ENCODE data around the gene GPR152. TPM values are rescaled to one million over a fixed set of nuclear protein-coding genes. Genes with fewer than 3 reads are reported as not detected.
"Not testable (repeated sequence)": the region's sequence is repeated elsewhere in the genome, so short reads cannot be mapped to it uniquely, and the experiment has no call there.

The GPR152 gene
- total RNA-seq, 1 experiment from 2014 or later: not detected

DNA sequence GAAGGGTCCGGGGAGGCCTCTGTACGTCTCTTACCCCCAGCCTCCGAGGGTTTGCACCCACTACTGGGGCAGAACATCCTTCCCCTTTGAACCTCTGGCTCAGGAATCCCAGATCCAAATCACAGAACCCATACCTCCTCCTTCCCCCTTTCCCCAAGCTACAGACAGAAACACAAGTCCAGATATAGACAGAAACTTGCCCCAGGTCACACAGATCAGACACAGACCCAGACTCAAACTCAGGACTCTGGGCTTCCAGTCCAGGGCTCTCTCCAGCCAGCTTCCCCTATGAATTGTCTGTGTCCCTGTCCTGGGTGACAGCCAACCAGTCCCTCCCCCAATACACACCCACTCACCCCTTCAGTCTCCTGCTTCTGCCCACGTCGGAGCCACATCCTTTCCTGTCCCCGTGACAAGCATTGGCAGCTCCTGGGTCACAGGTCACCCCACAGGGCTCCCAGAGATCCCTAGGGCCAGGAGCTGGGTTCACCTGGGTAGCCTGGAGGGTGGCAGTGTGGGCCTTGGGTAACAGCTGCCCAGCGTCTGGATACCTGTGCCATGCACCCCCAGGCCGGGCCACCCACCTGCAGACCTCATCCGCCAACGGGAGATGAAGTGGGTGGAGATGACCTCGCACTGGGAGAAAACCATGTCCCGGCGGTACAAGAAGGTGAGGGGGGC, 47.9 kb downstream of the GPR152 start:
- Histone ChIP-seq H3K4me1 (ENCODE audit: insufficient read depth, low read length) (0 out of 2 replicates have a peak, but pooled peaks cover 2% of the 10 kb centered on the region), H4K8ac (replicated peaks; ENCODE audit: insufficient read length, low read depth, low read length) (no peak overlapping the region), H3K4ac (ENCODE audit: low read depth, low read length) (no peak overlapping the region), H2BK15ac (ENCODE audit: low read depth, low read length) (no peak overlapping the region), H3K9ac (ENCODE audit: extremely low read depth, insufficient read length, low read length) (no peak overlapping the region), H3K4me2 (ENCODE audit: insufficient read depth, insufficient read length, low read length) (no peak overlapping the region), H3K79me1 (ENCODE audit: insufficient read depth, low read depth, low read length, poor library complexity, severe bottlenecking) (peaks cover 3% of the 10 kb centered on the region), H3K23me2 (ENCODE audit: insufficient read length, low read depth, low read length, poor library complexity, severe bottlenecking) (peaks cover 5% of the 10 kb centered on the region), H3T11ph (ENCODE audit: low read length) (no peak overlapping the region), H3K27ac (ENCODE audit: insufficient read length, low read depth, low read length) (no peak overlapping the region), H4K91ac (ENCODE audit: insufficient read length, low read depth, low read length) (no peak overlapping the region), H4K20me1 (ENCODE audit: control insufficient read depth, insufficient read depth, insufficient read length) (no peaks in the 10 kb centered on the region), H3K56ac (ENCODE audit: insufficient read length, low read depth, low read length) (no peak overlapping the region), H4K5ac (ENCODE audit: insufficient read length, low read depth, low read length) (no peak overlapping the region), H3K79me2 (ENCODE audit: insufficient read depth, low read length) (peaks cover 4% of the 10 kb centered on the region; the same call in 1 of the 2 replicates), H3K14ac (ENCODE audit: insufficient read depth, low read length) (no peak overlapping the region), H3K23ac (ENCODE audit: insufficient read length, low read depth, low read length) (no peak overlapping the region), H2AFZ (ENCODE audit: low read length) (no peak overlapping the region), H2AK5ac (ENCODE audit: insufficient read length, low read length) (no peak overlapping the region), H3K9me3 (ENCODE audit: control insufficient read depth, low read depth, low read length) (no peaks in the 10 kb centered on the region), H2BK5ac (ENCODE audit: insufficient read length, low read length) (no peak overlapping the region), H2BK20ac (ENCODE audit: low read depth, low read length, poor library complexity, severe bottlenecking) (no peak overlapping the region), H3K18ac (ENCODE audit: insufficient read length, low read depth, low read length) (no peak overlapping the region), H3K27me3 (ENCODE audit: insufficient read depth, low read length) (no peaks in the 10 kb centered on the region), H2BK120ac (ENCODE audit: low read depth, low read length, poor library complexity, severe bottlenecking) (no peak overlapping the region), H2BK12ac (ENCODE audit: insufficient read length, low read depth, low read length) (no peak overlapping the region)
- Mint-ChIP-seq H3K36me3 (ENCODE audit: insufficient read depth in 1 of 3, low read depth in 3 of 3) (peaks cover 0 to 8% (median 7%) of the 10 kb centered on the region in 3 experiments; a peak in 3 of 7 replicates), H3K27me3 (ENCODE audit: low read depth) (peaks cover 16% of the 10 kb centered on the region), H3K9me3 (no peaks in the 10 kb centered on the region), H3K4me1 (peaks cover 11 to 17% of the 10 kb centered on the region in 2 experiments), H3K4me3 (no peak overlapping the region), H3K27ac (no peak overlapping the region; a peak in 2 of 7 replicates)
- no CpG with 5 or more reads among the region's 13 CpGs for WGBS (ENCODE audit: extremely low coverage, insufficient read length, low lambda C conversion rate)
- TF ChIP-seq, protein P1, sequence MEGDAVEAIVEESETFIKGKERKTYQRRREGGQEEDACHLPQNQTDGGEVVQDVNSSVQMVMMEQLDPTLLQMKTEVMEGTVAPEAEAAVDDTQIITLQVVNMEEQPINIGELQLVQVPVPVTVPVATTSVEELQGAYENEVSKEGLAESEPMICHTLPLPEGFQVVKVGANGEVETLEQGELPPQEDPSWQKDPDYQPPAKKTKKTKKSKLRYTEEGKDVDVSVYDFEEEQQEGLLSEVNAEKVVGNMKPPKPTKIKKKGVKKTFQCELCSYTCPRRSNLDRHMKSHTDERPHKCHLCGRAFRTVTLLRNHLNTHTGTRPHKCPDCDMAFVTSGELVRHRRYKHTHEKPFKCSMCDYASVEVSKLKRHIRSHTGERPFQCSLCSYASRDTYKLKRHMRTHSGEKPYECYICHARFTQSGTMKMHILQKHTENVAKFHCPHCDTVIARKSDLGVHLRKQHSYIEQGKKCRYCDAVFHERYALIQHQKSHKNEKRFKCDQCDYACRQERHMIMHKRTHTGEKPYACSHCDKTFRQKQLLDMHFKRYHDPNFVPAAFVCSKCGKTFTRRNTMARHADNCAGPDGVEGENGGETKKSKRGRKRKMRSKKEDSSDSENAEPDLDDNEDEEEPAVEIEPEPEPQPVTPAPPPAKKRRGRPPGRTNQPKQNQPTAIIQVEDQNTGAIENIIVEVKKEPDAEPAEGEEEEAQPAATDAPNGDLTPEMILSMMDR (conservative IDR thresholded peaks at IDR 0.05): no peak
- no peak for DNase-seq

DNA sequence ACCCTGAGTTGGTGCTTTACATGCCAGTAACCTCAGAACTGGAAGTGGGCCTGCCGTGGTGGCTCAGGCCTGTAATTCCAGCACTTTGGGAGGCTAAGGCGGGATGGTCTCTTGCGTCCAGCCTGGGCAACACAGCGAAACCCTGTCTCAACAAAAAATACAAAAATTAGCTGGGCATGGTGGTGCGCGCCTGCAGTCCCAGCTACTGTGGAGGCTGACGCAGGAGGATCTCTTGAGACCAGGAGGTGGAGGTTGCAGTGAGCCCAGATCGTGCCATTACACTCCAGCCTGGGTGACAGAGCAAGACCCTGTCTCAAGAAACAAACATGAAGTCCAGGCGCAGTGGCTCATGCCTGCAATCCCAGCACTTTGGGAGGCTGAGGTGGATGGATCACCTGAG, 49.4 kb downstream of the GPR152 start:
- peaks cover 14% of the 10 kb centered on the region for H3K27me3 Mint-ChIP-seq (ENCODE audit: low read depth)
- H4K91ac ChIP-seq (ENCODE audit: insufficient read length, low read depth, low read length); H3K79me1 ChIP-seq (ENCODE audit: insufficient read depth, low read depth, low read length, poor library complexity, severe bottlenecking); H4K8ac ChIP-seq (replicated peaks; ENCODE audit: insufficient read length, low read depth, low read length); H4K20me1 ChIP-seq (ENCODE audit: control insufficient read depth, insufficient read depth, insufficient read length); H3K9ac ChIP-seq (ENCODE audit: extremely low read depth, insufficient read length, low read length); H3K27ac ChIP-seq (ENCODE audit: insufficient read length, low read depth, low read length); H3K9me3 Mint-ChIP-seq; H4K5ac ChIP-seq (ENCODE audit: insufficient read length, low read depth, low read length); H3T11ph ChIP-seq (ENCODE audit: low read length); H2BK5ac ChIP-seq (ENCODE audit: insufficient read length, low read length); H3K9me3 ChIP-seq (ENCODE audit: control insufficient read depth, low read depth, low read length); H3K56ac ChIP-seq (ENCODE audit: insufficient read length, low read depth, low read length); H3K23me2 ChIP-seq (ENCODE audit: insufficient read length, low read depth, low read length, poor library complexity, severe bottlenecking); H3K14ac ChIP-seq (ENCODE audit: insufficient read depth, low read length); H2BK12ac ChIP-seq (ENCODE audit: insufficient read length, low read depth, low read length); H3K23ac ChIP-seq (ENCODE audit: insufficient read length, low read depth, low read length); H2AK5ac ChIP-seq (ENCODE audit: insufficient read length, low read length); H3K27ac Mint-ChIP-seq; H3K79me2 ChIP-seq (ENCODE audit: insufficient read depth, low read length); H3K4ac ChIP-seq (ENCODE audit: low read depth, low read length); H3K27me3 ChIP-seq (ENCODE audit: insufficient read depth, low read length); H2BK15ac ChIP-seq (ENCODE audit: low read depth, low read length); H3K4me1 ChIP-seq (ENCODE audit: insufficient read depth, low read length); H2BK20ac ChIP-seq (ENCODE audit: low read depth, low read length, poor library complexity, severe bottlenecking); DNase-seq; H2BK120ac ChIP-seq (ENCODE audit: low read depth, low read length, poor library complexity, severe bottlenecking); H2AFZ ChIP-seq (ENCODE audit: low read length); H3K4me3 Mint-ChIP-seq; H3K4me2 ChIP-seq (ENCODE audit: insufficient read depth, insufficient read length, low read length); H3K18ac ChIP-seq (ENCODE audit: insufficient read length, low read depth, low read length): not testable (repeated sequence)
- H3K4me1 Mint-ChIP-seq: peaks cover 10 to 14% of the 10 kb centered on the region in 2 experiments
- H3K36me3 Mint-ChIP-seq (ENCODE audit: insufficient read depth in 1 of 3, low read depth in 3 of 3): peaks cover 7 to 21% (median 21%) of the 10 kb centered on the region in 3 experiments; a peak in 6 of 7 replicates
- WGBS (ENCODE audit: extremely low coverage, insufficient read length, low lambda C conversion rate): no CpG with 5 or more reads among the region's 9 CpGs
